Endothelial cell of umbilical vein (primary cell): Measurements from ENCODE around the gene NEXMIF. TPM values are rescaled to one million over a fixed set of nuclear protein-coding genes. Genes with fewer than 3 reads are reported as not detected.
"Not testable (repeated sequence)": the region's sequence is repeated elsewhere in the genome, so short reads cannot be mapped to it uniquely, and the experiment has no call there.

Source experiments
- BruUV-seq: library from RNA; stranded (reverse); fragments of 400-500 nt; replicated peaks from 2 replicates; lab custom pipeline; 2021; lab: Mats Ljungman, UMichigan
- CTCF ChIA-PET: fragments of 300-600, 350-600 bp; sonication (Branson Sonifier 250); formaldehyde crosslinking; loops from one replicate; lab custom pipeline; 2021; ENCODE audit warnings: antibody characterized with exemption, inconsistent platforms; lab: Charles Lee
- POLR2A ChIA-PET: fragments of 300-600, 350-600 bp; sonication (Branson Sonifier 250); formaldehyde crosslinking; loops from one replicate; lab custom pipeline; 2021; ENCODE audit warnings: antibody characterized with exemption, inconsistent platforms; lab: Charles Lee
- DNase-seq: peaks from one replicate; pipeline ENCODE4 v3.0.0-alpha.2; 2011; ENCODE audit warnings: low read depth, low spot score
- FAIRE-seq: peaks from 2 replicates; lab custom pipeline; 2011; peaks lifted over from hg19 to GRCh38; lab: Jason Lieb, UNC
- H2AFZ ChIP-seq: 2 replicates; pipeline ENCODE4 v1.6.0; 2012; ENCODE audit warnings: low read depth, low read length, control low read depth, inconsistent platforms
- H3K27ac ChIP-seq: 2 replicates; pipeline ENCODE4 v1.5.1; 2011; ENCODE audit warnings: low read depth, mild to moderate bottlenecking, control low read depth, low read length, moderate library complexity; ENCODE audit not compliant: insufficient read depth
- H3K27me3 ChIP-seq, 2 experiments: 2 replicates each; pipeline versions ENCODE4 v1.6.0 to v1.6.1; 2011; ENCODE audit warnings: low read length in 2 of 2, mixed read lengths in 1 of 2; ENCODE audit not compliant: control insufficient read depth in 2 of 2, insufficient read depth in 2 of 2
- H3K36me3 ChIP-seq, 2 experiments: 2 replicates in 1 of 2; 3 replicates in 1 of 2; pipeline ENCODE4 v1.5.1; 2011; ENCODE audit warnings: low read length in 2 of 2, mild to moderate bottlenecking in 1 of 2, moderate library complexity in 1 of 2; ENCODE audit not compliant: control insufficient read depth in 2 of 2, insufficient read depth in 2 of 2; ENCODE audit errors: extremely low read depth in 1 of 2
- H3K4me1 ChIP-seq: 3 replicates; pipeline ENCODE4 v1.5.1; 2011; ENCODE audit warnings: mild to moderate bottlenecking, low read length; ENCODE audit not compliant: control insufficient read depth, insufficient read depth; ENCODE audit errors: extremely low read depth
- H3K4me2 ChIP-seq: 2 replicates; pipeline ENCODE4 v1.6.1; 2011; ENCODE audit warnings: low read length, control low read depth, mixed read lengths; ENCODE audit not compliant: insufficient read depth
- H3K4me3 ChIP-seq, 3 experiments: fragments of 200-600 bp in 1 of 3; sonication (generic), shearing (Covaris generic) in 1 of 3; replicated peaks in 1 of 3; 2 replicates each; pipeline ENCODE4 v1.5.1; 2011 to 2016; ENCODE audit warnings: control low read depth in 3 of 3, low read length in 3 of 3, mild to moderate bottlenecking in 2 of 3, inconsistent platforms in 1 of 3, low read depth in 1 of 3, moderate library complexity in 1 of 3; ENCODE audit not compliant: insufficient read depth in 1 of 3
- H3K79me2 ChIP-seq: 2 replicates; pipeline ENCODE4 v1.6.0; 2012; ENCODE audit warnings: low read length, inconsistent platforms; ENCODE audit not compliant: control insufficient read depth, insufficient read depth
- H3K9ac ChIP-seq: replicated peaks from 2 replicates; pipeline ENCODE3; 2011; ENCODE audit warnings: low read length, control low read depth; ENCODE audit not compliant: insufficient read depth; ENCODE audit errors: extremely low read depth
- H3K9me1 ChIP-seq: replicated peaks from 3 replicates; pipeline ENCODE4 v1.6.0; 2011; ENCODE audit warnings: mild to moderate bottlenecking, low read length; ENCODE audit not compliant: control insufficient read depth, insufficient read depth; ENCODE audit errors: extremely low read depth
- H3K9me3 ChIP-seq: replicated peaks from 2 replicates; pipeline ENCODE4 v1.5.1; 2012; ENCODE audit warnings: low read length, inconsistent platforms; ENCODE audit not compliant: control insufficient read depth, insufficient read depth
- H4K20me1 ChIP-seq: replicated peaks from 2 replicates; pipeline ENCODE3; 2011; ENCODE audit warnings: mild to moderate bottlenecking, low read length; ENCODE audit not compliant: control insufficient read depth, insufficient read depth; ENCODE audit errors: extremely low read depth
- CTCF ChIP-seq, 2 donors: IDR thresholded peaks; 1 replicate in 1 of 2; 2 replicates in 1 of 2; pipeline ENCODE4 v1.5.1; 2011; ENCODE audit warnings: low read length in 2 of 2, mild to moderate bottlenecking in 2 of 2, moderate library complexity in 2 of 2, control low read depth in 1 of 2, inconsistent platforms in 1 of 2, low read depth in 1 of 2; ENCODE audit not compliant: insufficient read depth in 1 of 2; ENCODE audit errors: extremely low read depth in 1 of 2
- EZH2 ChIP-seq: IDR thresholded peaks from 2 replicates; pipeline ENCODE4 v1.6.1; 2012; ENCODE audit warnings: borderline replicate concordance, low read depth, mild to moderate bottlenecking, moderate library complexity, low read length, inconsistent platforms; ENCODE audit not compliant: severe bottlenecking
- FOS ChIP-seq: IDR thresholded peaks from 2 replicates; pipeline ENCODE4 v1.6.1; 2011; ENCODE audit warnings: mild to moderate bottlenecking, low read length, moderate library complexity, borderline replicate concordance; ENCODE audit not compliant: insufficient read depth
- GATA2 ChIP-seq: IDR thresholded peaks from 2 replicates; pipeline ENCODE4 v1.7.0; 2011; ENCODE audit warnings: low read depth, mild to moderate bottlenecking, moderate library complexity, mixed read lengths, low read length; ENCODE audit not compliant: insufficient read length, insufficient read depth
- JUN ChIP-seq: IDR thresholded peaks from 2 replicates; pipeline ENCODE4 v1.6.1; 2011; ENCODE audit warnings: borderline replicate concordance, low read depth; ENCODE audit not compliant: insufficient read length, insufficient read depth
- MAX ChIP-seq: IDR thresholded peaks from 2 replicates; pipeline ENCODE4 v1.6.1; 2011; ENCODE audit not compliant: insufficient read depth, insufficient read length
- MYC ChIP-seq: IDR thresholded peaks from one replicate; pipeline ENCODE4 v1.6.1; 2011; ENCODE audit warnings: mild to moderate bottlenecking, low read depth, low read length
- POLR2A ChIP-seq: IDR thresholded peaks from 2 replicates; pipeline ENCODE4 v1.6.1; 2012; ENCODE audit warnings: low read depth, mild to moderate bottlenecking, control low read depth, low read length
- POLR2AphosphoS5 ChIP-seq: IDR thresholded peaks from 2 replicates; pipeline ENCODE4 v1.6.1; 2012; ENCODE audit warnings: low read depth, mild to moderate bottlenecking, control low read depth, low read length, moderate library complexity; ENCODE audit not compliant: insufficient read depth
- dilution Hi-C: fragments of 300-500 bp; cut with MboI; formaldehyde crosslinking; loops from one replicate; pipeline ENCODE4 v1.15.0; 2019; ENCODE audit warnings: low sequenced_read_pairs; ENCODE audit not compliant: extremely low pct_ligation_motif_present
- intact Hi-C: fragments of 100-400 bp; cut with micrococcal nuclease; formaldehyde crosslinking; loops from one replicate; pipeline ENCODE4 v1.10.0; 2022
- polyA plus RNA-seq, 4 experiments: library from polyadenylated mRNA; depleted of rRNA in 3 of 4; stranded (reverse) in 3 of 4; unstranded in 1 of 4; fragments of >200 nt; gene quantifications; 2 replicates each; pipeline versions ENCODE4 v1.2.1 to v1.2.3, GENCODE V29; 2011 to 2012; ENCODE audit warnings: missing spikeins in 1 of 4
- total RNA-seq: library from RNA; stranded (reverse); gene quantifications from 2 replicates; pipeline ENCODE4 v1.2.3, GENCODE V29; 2021

The NEXMIF gene
- total and polyA plus RNA-seq, 2 donors (not counting 3 experiments of a cell fraction or from before 2014, with no cell fraction given), result not detected

- no peaks in the 10 kb centered on the region for H3K9me1 ChIP-seq
- no peak overlapping the region for H3K27ac ChIP-seq
- no TSS peak for BruUV-seq
- H3K27me3 ChIP-seq, result no peaks in the 10 kb centered on the region
- no peaks in the 10 kb centered on the region for H3K36me3 ChIP-seq
- H3K9ac ChIP-seq, result no peak overlapping the region
- no peak overlapping the region for H3K4me2 ChIP-seq
- intact Hi-C loops (no loop called here), dilution Hi-C loops (no loop called here)
- no peak for TF ChIP-seq GATA2
- TF ChIP-seq CTCF (IDR thresholded peaks at IDR 0.05; ENCODE audit: extremely low read depth in 1 of 2, insufficient read depth in 1 of 2, low read depth in 1 of 2, low read length in 2 of 2), result no peak
- TF ChIP-seq POLR2AphosphoS5, result no peak
- TF ChIP-seq EZH2, result no peak
- no peak for TF ChIP-seq MAX
- no peak for TF ChIP-seq POLR2A
- TF ChIP-seq MYC, result no peak
- TF ChIP-seq FOS, result no peak
- TF ChIP-seq JUN, result no peak
- H3K79me2 ChIP-seq, result no peaks in the 10 kb centered on the region
- H3K4me3 ChIP-seq, result no peak overlapping the region
- POLR2A ChIA-PET, result no interaction called here
- DNase-seq, result no peak
- no peaks in the 10 kb centered on the region for H4K20me1 ChIP-seq
- no peaks in the 10 kb centered on the region for H3K4me1 ChIP-seq
- H3K9me3 ChIP-seq, result no peaks in the 10 kb centered on the region
- CTCF ChIA-PET, result no interaction called here
- no peak for FAIRE-seq
- H2AFZ ChIP-seq, result no peak overlapping the region
Measured at GRCh38 chrX:74890676-74891430, 34.4 kb downstream of the NEXMIF start.

GRCh38 chrX:74882383-74882782, 42.9 kb downstream of the NEXMIF start:
- H3K4me3 ChIP-seq, H4K20me1 ChIP-seq, H3K9me1 ChIP-seq, H3K4me2 ChIP-seq, H3K27me3 ChIP-seq, POLR2A ChIA-PET, H2AFZ ChIP-seq, H3K79me2 ChIP-seq, H3K27ac ChIP-seq, CTCF ChIA-PET, FAIRE-seq, dilution Hi-C loops, DNase-seq, BruUV-seq, H3K9me3 ChIP-seq, H3K9ac ChIP-seq, H3K4me1 ChIP-seq, H3K36me3 ChIP-seq, intact Hi-C loops: not testable (repeated sequence)
